SIG-M5 (cell line): ENCODE measurements around the gene ASGR1.
"Not testable (repeated sequence)": the region's sequence is repeated elsewhere in the genome, so short reads cannot be mapped to it uniquely, and the experiment has no call there.

Experiments
- DNase-seq: peaks from one replicate; lab custom pipeline; 2025; lab: John Stamatoyannopoulos, UW

The ASGR1 gene

GRCh38 chr17:7158424-7158823 lies 20.7 kb downstream of the ASGR1 start:
- not testable (repeated sequence) for DNase-seq

GRCh38 chr17:7156342-7156940 lies 22.7 kb downstream of the ASGR1 start:
- DNase-seq = no peak

- no peak for DNase-seq
Observed at GRCh38 chr17:7147772-7148171, 31.4 kb downstream of the ASGR1 start.

GRCh38 chr17:7146115-7146514 lies 33.1 kb downstream of the ASGR1 start:
- DNase-seq = no peak

GRCh38 chr17:7144213-7144612 lies 35.0 kb downstream of the ASGR1 start:
- DNase-seq = no peak

GRCh38 chr17:7141824-7142223 lies 37.3 kb downstream of the ASGR1 start:
- no peak for DNase-seq

GRCh38 chr17:7139400-7139799 lies 39.8 kb downstream of the ASGR1 start:
- DNase-seq = no peak

GRCh38 chr17:7138800-7139381 lies 40.3 kb downstream of the ASGR1 start:
- DNase-seq = no peak

GRCh38 chr17:7137171-7137943 lies 41.8 kb downstream of the ASGR1 start:
- no peak for DNase-seq

- DNase-seq = no peak
Observed at GRCh38 chr17:7136266-7136877, 42.8 kb downstream of the ASGR1 start.

GRCh38 chr17:7133916-7134315 lies 45.3 kb downstream of the ASGR1 start:
- no peak for DNase-seq

GRCh38 chr17:7133424-7133823 lies 45.7 kb downstream of the ASGR1 start:
- no peak for DNase-seq

- no peak for DNase-seq
Observed at GRCh38 chr17:7132511-7133094, 46.6 kb downstream of the ASGR1 start.

GRCh38 chr17:7131423-7131791 lies 47.8 kb downstream of the ASGR1 start:
- no peak for DNase-seq

GRCh38 chr17:7130621-7131422 lies 48.3 kb downstream of the ASGR1 start:
- DNase-seq = no peak

GRCh38 chr17:7129311-7129710 lies 49.9 kb downstream of the ASGR1 start:
- no peak for DNase-seq

- no peak for DNase-seq
Observed at GRCh38 chr17:7128160-7128559, 51.0 kb downstream of the ASGR1 start.

GRCh38 chr17:7127501-7127900 lies 51.7 kb downstream of the ASGR1 start:
- DNase-seq = not testable (repeated sequence)

- not testable (repeated sequence) for DNase-seq
Observed at GRCh38 chr17:7126386-7126785, 52.8 kb downstream of the ASGR1 start.

GRCh38 chr17:7124923-7125322 lies 54.2 kb downstream of the ASGR1 start:
- DNase-seq = no peak

GRCh38 chr17:7123844-7124243 lies 55.3 kb downstream of the ASGR1 start:
- no peak for DNase-seq
